Measurements from ENCODE around the gene GNG12. TPM values are rescaled to one million over a fixed set of nuclear protein-coding genes. Genes with fewer than 3 reads are reported as not detected.

The GNG12 gene
- total RNA-seq, 1 donor from 2014 or later: 71.2 TPM

- DNase-seq (ENCODE audit: low spot score in 2 of 2): no peak
- no peaks in the 10 kb centered on the region for H3K36me3 ChIP-seq
- TF ChIP-seq CTCF (IDR thresholded peaks at IDR 0.05): no peak
- no peak overlapping the region for H3K4me3 ChIP-seq
- H3K27me3 ChIP-seq: no peaks in the 10 kb centered on the region
- H3K4me1 ChIP-seq: peaks cover 15 to 50% of the 10 kb centered on the region in 2 donors
- intact Hi-C loops (cut with DNase I): no loop called here
- H3K27ac ChIP-seq: peak overlapping the region; percentile 77 to 80
- no peaks in the 10 kb centered on the region for H3K9me3 ChIP-seq
Observed at GRCh38 chr1:67795179-67795912, 37.9 kb downstream of the GNG12 start.

GRCh38 chr1:67793562-67793961, 39.7 kb downstream of the GNG12 start:
- no peak for TF ChIP-seq CTCF (IDR thresholded peaks at IDR 0.05)
- H3K27ac ChIP-seq: peak overlapping the region; percentile 77 to 80
- H3K9me3 ChIP-seq: no peaks in the 10 kb centered on the region
- no peaks in the 10 kb centered on the region for H3K36me3 ChIP-seq
- intact Hi-C loops (cut with DNase I): loop anchor here (2.0 kb wide), 1 partner anchor 19 kb away; no protein-coding TSS in a partner anchor
- peaks cover 15 to 63% of the 10 kb centered on the region in 2 donors for H3K4me1 ChIP-seq
- no peaks in the 10 kb centered on the region for H3K27me3 ChIP-seq
- H3K4me3 ChIP-seq: no peak overlapping the region
- no peak for DNase-seq (ENCODE audit: low spot score in 2 of 2)

- Histone ChIP-seq H3K4me3 (no peak overlapping the region), H3K4me1 (peaks cover 15 to 70% of the 10 kb centered on the region in 2 donors), H3K36me3 (no peaks in the 10 kb centered on the region), H3K9me3 (no peaks in the 10 kb centered on the region), H3K27ac (peak overlapping the region; percentile 77 to 80), H3K27me3 (no peaks in the 10 kb centered on the region)
- no peak for DNase-seq (ENCODE audit: low spot score in 2 of 2)
- intact Hi-C loops (cut with DNase I): loop anchor here (2.0 kb wide), 1 partner anchor 20 kb away; no protein-coding TSS in a partner anchor
- no peak for TF ChIP-seq CTCF (IDR thresholded peaks at IDR 0.05)
Observed at GRCh38 chr1:67792741-67793458, 40.4 kb downstream of the GNG12 start.

GRCh38 chr1:67792103-67792502, 41.2 kb downstream of the GNG12 start:
- Histone ChIP-seq H3K36me3 (no peaks in the 10 kb centered on the region), H3K9me3 (no peaks in the 10 kb centered on the region), H3K27ac (peak overlapping the region; percentile 77 to 80), H3K4me3 (no peak overlapping the region), H3K27me3 (no peaks in the 10 kb centered on the region), H3K4me1 (peaks cover 19 to 77% of the 10 kb centered on the region in 2 donors)
- no peak for TF ChIP-seq CTCF (IDR thresholded peaks at IDR 0.05)
- intact Hi-C loops (cut with DNase I): loop anchor here (2.0 kb wide), 1 partner anchor 21 kb away; no protein-coding TSS in a partner anchor
- no peak for DNase-seq (ENCODE audit: low spot score in 2 of 2)

- Histone ChIP-seq H3K9me3 (no peaks in the 10 kb centered on the region), H3K4me3 (no peak overlapping the region), H3K27me3 (no peaks in the 10 kb centered on the region), H3K36me3 (no peaks in the 10 kb centered on the region), H3K4me1 (peaks cover 20 to 78% of the 10 kb centered on the region in 2 donors), H3K27ac (peak overlapping the region; percentile 77 to 80)
- TF ChIP-seq CTCF (IDR thresholded peaks at IDR 0.05): no peak
- peak in 1 of 2 donors; percentile 77 for DNase-seq (ENCODE audit: low spot score in 2 of 2)
- intact Hi-C loops (cut with DNase I): loop anchor here (2.0 kb wide), 1 partner anchor 21 kb away; no protein-coding TSS in a partner anchor
Observed at GRCh38 chr1:67791686-67792085, 41.6 kb downstream of the GNG12 start.
